ENCODE measurements around the gene BLOC1S4.

DNA sequence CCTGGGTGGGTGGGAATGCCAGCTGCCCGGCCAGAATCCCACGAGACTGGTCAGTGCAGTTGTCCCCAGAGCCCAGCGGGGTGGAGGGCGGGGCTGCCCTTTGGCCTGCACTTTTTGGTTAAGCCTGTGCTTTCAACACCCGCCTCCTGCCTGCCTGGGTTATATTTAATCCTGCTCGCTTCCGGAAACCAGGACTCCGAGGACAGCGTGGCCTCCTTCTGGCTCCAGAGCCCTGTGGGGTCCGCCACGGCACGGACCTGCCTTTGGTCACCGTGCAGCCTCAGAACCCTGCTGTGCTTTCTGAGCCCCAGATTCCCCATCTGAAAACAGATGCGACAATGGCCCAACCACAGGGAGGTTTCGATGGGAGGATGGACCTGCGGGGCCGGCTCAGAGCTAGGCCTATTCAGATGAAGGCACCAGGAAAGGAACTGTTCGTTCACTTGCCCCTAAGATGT lies 37.2 kb downstream of the BLOC1S4 start:
- TF ChIP-seq SMC3 (IDR thresholded peaks at IDR 0.05; ENCODE audit: low read depth, low read length) (no peak), RAD21 (IDR thresholded peaks at IDR 0.05; ENCODE audit: low read length) (no peak), CTCF (IDR thresholded peaks at IDR 0.05) (no peak), YY1 (IDR thresholded peaks at IDR 0.05; ENCODE audit: low read depth) (no peak), MXI1 (IDR thresholded peaks at IDR 0.05; ENCODE audit: low read depth, low read length) (no peak), RFX5 (IDR thresholded peaks at IDR 0.05; ENCODE audit: low read length) (no peak), NFIC (IDR thresholded peaks at IDR 0.05; ENCODE audit: borderline replicate concordance) (no peak), USF1 (IDR thresholded peaks at IDR 0.05; ENCODE audit: borderline replicate concordance, low read depth) (no peak), POLR2AphosphoS5 (IDR thresholded peaks at IDR 0.05; ENCODE audit: low read depth, low read length) (no peak), TCF12 (IDR thresholded peaks at IDR 0.05) (no peak), FOXM1 (IDR thresholded peaks at IDR 0.05; ENCODE audit: low read depth) (no peak), MEF2A (IDR thresholded peaks at IDR 0.05; ENCODE audit: borderline replicate concordance, low read depth) (no peak)
- TF ChIP-seq, protein P1, sequence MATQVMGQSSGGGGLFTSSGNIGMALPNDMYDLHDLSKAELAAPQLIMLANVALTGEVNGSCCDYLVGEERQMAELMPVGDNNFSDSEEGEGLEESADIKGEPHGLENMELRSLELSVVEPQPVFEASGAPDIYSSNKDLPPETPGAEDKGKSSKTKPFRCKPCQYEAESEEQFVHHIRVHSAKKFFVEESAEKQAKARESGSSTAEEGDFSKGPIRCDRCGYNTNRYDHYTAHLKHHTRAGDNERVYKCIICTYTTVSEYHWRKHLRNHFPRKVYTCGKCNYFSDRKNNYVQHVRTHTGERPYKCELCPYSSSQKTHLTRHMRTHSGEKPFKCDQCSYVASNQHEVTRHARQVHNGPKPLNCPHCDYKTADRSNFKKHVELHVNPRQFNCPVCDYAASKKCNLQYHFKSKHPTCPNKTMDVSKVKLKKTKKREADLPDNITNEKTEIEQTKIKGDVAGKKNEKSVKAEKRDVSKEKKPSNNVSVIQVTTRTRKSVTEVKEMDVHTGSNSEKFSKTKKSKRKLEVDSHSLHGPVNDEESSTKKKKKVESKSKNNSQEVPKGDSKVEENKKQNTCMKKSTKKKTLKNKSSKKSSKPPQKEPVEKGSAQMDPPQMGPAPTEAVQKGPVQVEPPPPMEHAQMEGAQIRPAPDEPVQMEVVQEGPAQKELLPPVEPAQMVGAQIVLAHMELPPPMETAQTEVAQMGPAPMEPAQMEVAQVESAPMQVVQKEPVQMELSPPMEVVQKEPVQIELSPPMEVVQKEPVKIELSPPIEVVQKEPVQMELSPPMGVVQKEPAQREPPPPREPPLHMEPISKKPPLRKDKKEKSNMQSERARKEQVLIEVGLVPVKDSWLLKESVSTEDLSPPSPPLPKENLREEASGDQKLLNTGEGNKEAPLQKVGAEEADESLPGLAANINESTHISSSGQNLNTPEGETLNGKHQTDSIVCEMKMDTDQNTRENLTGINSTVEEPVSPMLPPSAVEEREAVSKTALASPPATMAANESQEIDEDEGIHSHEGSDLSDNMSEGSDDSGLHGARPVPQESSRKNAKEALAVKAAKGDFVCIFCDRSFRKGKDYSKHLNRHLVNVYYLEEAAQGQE (IDR thresholded peaks at IDR 0.05; ENCODE audit: low read depth, low read length), result no peak
